ENCODE results near the gene IGSF23. TPM values are rescaled to one million over a fixed set of nuclear protein-coding genes. Genes with fewer than 3 reads are reported as not detected.

The IGSF23 gene
- total and polyA plus RNA-seq, 2 of the 4 experiments (the other 2 are of a cell fraction), result 0.27 TPM; not detected in 1

- dilution Hi-C loops (cut with HindIII; ENCODE audit: low sequenced_read_pairs, unreplicated experiment) (no loop called here), in situ Hi-C loops (cut with MboI; ENCODE audit: low sequenced_read_pairs) (no loop called here), intact Hi-C loops (cut with micrococcal nuclease) (no loop called here)
- no peak for ATAC-seq (ENCODE audit: low read depth)
- Histone ChIP-seq H2BK20ac (ENCODE audit: low read depth, low read length) (peak overlapping the region; percentile 56; the same call in 1 of the 2 replicates), H3K79me1 (ENCODE audit: low read depth in 1 of 2, low read length in 2 of 2) (no peaks in the 10 kb centered on the region), H2AFZ (replicated peaks; ENCODE audit: low read length, poor library complexity) (no peak overlapping the region), H2AK9ac (replicated peaks; ENCODE audit: low read depth, low read length, poor library complexity) (no peak overlapping the region), H3K27me3 (ENCODE audit: control insufficient read depth, insufficient read depth, low read length) (no peaks in the 10 kb centered on the region), H2BK120ac (ENCODE audit: low read depth, low read length) (peak overlapping the region; percentile 68), H4K20me1 (ENCODE audit: insufficient read depth, low read length) (no peaks in the 10 kb centered on the region), H4K5ac (ENCODE audit: low read depth, low read length) (no peak overlapping the region), H2AK5ac (ENCODE audit: low read depth, low read length) (peak overlapping the region; percentile 84), H4K8ac (ENCODE audit: low read depth in 2 of 2, low read length in 2 of 2) (no peak overlapping the region), H3K14ac (replicated peaks; ENCODE audit: low read depth, low read length) (peak overlapping the region; percentile 0; the same call in 1 of the 2 replicates), H3K4me2 (ENCODE audit: low read depth, low read length) (no peak overlapping the region), H3K9me1 (ENCODE audit: insufficient read depth, low read length) (0 out of 2 replicates have a peak, but pooled peaks cover 2% of the 10 kb centered on the region), H3K56ac (ENCODE audit: extremely low read depth, insufficient read depth, low read length) (no peak overlapping the region), H3K4me3 (ENCODE audit: insufficient read depth, low read depth, low read length) (no peak overlapping the region), H2BK5ac (ENCODE audit: low read depth, low read length, poor library complexity, severe bottlenecking) (no peak overlapping the region), H3K27ac (ENCODE audit: insufficient read depth, low read length) (no peak overlapping the region), H4K91ac (ENCODE audit: insufficient read depth, low read depth, low read length) (peak overlapping the region; percentile 46), H3K4me1 (ENCODE audit: control insufficient read depth, insufficient read depth, low read length) (peaks cover 5% of the 10 kb centered on the region), H3K9me3 (ENCODE audit: control insufficient read depth, insufficient read depth, low read length) (peaks cover 6% of the 10 kb centered on the region), H3K9ac (ENCODE audit: low read depth, low read length) (no peak overlapping the region), H2BK15ac (ENCODE audit: low read depth, low read length) (peak overlapping the region; percentile 86; the same call in 2 of the 3 replicates), H3K4ac (ENCODE audit: low read depth, low read length) (peak overlapping the region; percentile 76), H3K23ac (ENCODE audit: low read depth, low read length) (no peak overlapping the region), H3K18ac (ENCODE audit: low read depth, low read length) (no peak overlapping the region), H3K36me3 (ENCODE audit: control insufficient read depth, insufficient read depth, low read length) (no peaks in the 10 kb centered on the region)
- WGBS, 2 experiments (ENCODE audit: extremely low coverage in 2 of 2, insufficient read length in 1 of 2), result 92% methylated on average over 4 of the region's 10 CpGs; no CpG with 5 or more reads in 1 of the 2 experiments
- TF ChIP-seq CHD1 (IDR thresholded peaks at IDR 0.05; ENCODE audit: low read depth, low read length), result no peak
- no peak for TF ChIP-seq RCOR1 (IDR thresholded peaks at IDR 0.05; ENCODE audit: insufficient replicate concordance, low read length)
- TF ChIP-seq RFX5 (IDR thresholded peaks at IDR 0.05; ENCODE audit: low read depth, low read length), result no peak
- no peak for TF ChIP-seq SMC3 (IDR thresholded peaks at IDR 0.05; ENCODE audit: low read depth, low read length)
- no peak for TF ChIP-seq POLR2A (IDR thresholded peaks at IDR 0.05; ENCODE audit: low read depth, low read length)
- no peak for TF ChIP-seq FOS (IDR thresholded peaks at IDR 0.05; ENCODE audit: low read depth, low read length)
- TF ChIP-seq, protein P1, sequence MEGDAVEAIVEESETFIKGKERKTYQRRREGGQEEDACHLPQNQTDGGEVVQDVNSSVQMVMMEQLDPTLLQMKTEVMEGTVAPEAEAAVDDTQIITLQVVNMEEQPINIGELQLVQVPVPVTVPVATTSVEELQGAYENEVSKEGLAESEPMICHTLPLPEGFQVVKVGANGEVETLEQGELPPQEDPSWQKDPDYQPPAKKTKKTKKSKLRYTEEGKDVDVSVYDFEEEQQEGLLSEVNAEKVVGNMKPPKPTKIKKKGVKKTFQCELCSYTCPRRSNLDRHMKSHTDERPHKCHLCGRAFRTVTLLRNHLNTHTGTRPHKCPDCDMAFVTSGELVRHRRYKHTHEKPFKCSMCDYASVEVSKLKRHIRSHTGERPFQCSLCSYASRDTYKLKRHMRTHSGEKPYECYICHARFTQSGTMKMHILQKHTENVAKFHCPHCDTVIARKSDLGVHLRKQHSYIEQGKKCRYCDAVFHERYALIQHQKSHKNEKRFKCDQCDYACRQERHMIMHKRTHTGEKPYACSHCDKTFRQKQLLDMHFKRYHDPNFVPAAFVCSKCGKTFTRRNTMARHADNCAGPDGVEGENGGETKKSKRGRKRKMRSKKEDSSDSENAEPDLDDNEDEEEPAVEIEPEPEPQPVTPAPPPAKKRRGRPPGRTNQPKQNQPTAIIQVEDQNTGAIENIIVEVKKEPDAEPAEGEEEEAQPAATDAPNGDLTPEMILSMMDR (conservative IDR thresholded peaks at IDR 0.05; ENCODE audit: low read depth, low read length), result no peak
- ChIA-PET CTCF (no interaction called here), POLR2A (ENCODE audit: unreplicated experiment) (no interaction called here)
- DNase-seq, result no peak
- BruUV-seq (replicated peaks), result no TSS peak
Measured at GRCh38 chr19:44596428-44597130, 16.8 kb upstream of the IGSF23 start.

All from IMR-90 (cell line).